BLaER1 treated with 17β-estradiol and CSF1 and Interleukin-3, amounts not matched to agents 10 nM and 100 nM (cell line): ENCODE data around the gene STX4.

ENCODE experiments used
- H3K27ac ChIP-seq, 11 experiments: shearing (Covaris generic); formaldehyde crosslinking; 2 replicates each; pipeline ENCODE4 v1.8.1; 2022
- H3K27me3 ChIP-seq, 11 experiments: shearing (Covaris generic); formaldehyde crosslinking; 2 replicates each; pipeline ENCODE4 v1.8.1; 2022
- H3K36me3 ChIP-seq, 11 experiments: shearing (Covaris generic); formaldehyde crosslinking; 2 replicates each; pipeline ENCODE4 v1.8.1; 2022
- H3K4me1 ChIP-seq, 10 experiments: shearing (Covaris generic); formaldehyde crosslinking; 2 replicates each; pipeline ENCODE4 v1.8.1; 2022
- H3K4me2 ChIP-seq, 11 experiments: shearing (Covaris generic); formaldehyde crosslinking; 2 replicates each; pipeline ENCODE4 v1.8.1; 2022
- H3K4me3 ChIP-seq, 10 experiments: shearing (Covaris generic); formaldehyde crosslinking; 2 replicates each; pipeline ENCODE4 v1.8.1; 2022
- H3K9ac ChIP-seq, 11 experiments: shearing (Covaris generic); formaldehyde crosslinking; 2 replicates each; pipeline ENCODE4 v1.8.1; 2022
- H3K9me3 ChIP-seq, 11 experiments: shearing (Covaris generic); formaldehyde crosslinking; replicated peaks in 1 of 11; 2 replicates each; pipeline ENCODE4 v1.8.1; 2022
- H4K20me1 ChIP-seq, 11 experiments: shearing (Covaris generic); formaldehyde crosslinking; 2 replicates each; pipeline ENCODE4 v1.8.1; 2022
- Cebpa-rat ChIP-seq, 11 experiments: shearing (Covaris generic); IDR thresholded peaks; 2 replicates each; pipeline ENCODE4 v1.8.1; 2022

The STX4 gene

GRCh38 chr16:30997725-30998711 is 35.3 kb upstream of the STX4 start:
- Histone ChIP-seq H3K4me2 (peak overlapping the region in 4 of 11 experiments; percentile 29 to 70 (median 45); a peak in 5 of 22 replicates), H3K9ac (no peak overlapping the region), H3K27ac (peak overlapping the region in 1 of 11 experiments; percentile 23; a peak in 1 of 22 replicates), H3K27me3 (no peaks in the 10 kb centered on the region), H3K4me3 (no peak overlapping the region), H3K9me3 (no peaks in the 10 kb centered on the region), H4K20me1 (no peaks in the 10 kb centered on the region), H3K36me3 (no peaks in the 10 kb centered on the region), H3K4me1 (peaks cover 0 to 30% (median 9%) of the 10 kb centered on the region in 10 experiments; a peak in 11 of 20 replicates)
- TF ChIP-seq Cebpa-rat (IDR thresholded peaks at IDR 0.05): no peak

- Histone ChIP-seq H3K9me3 (no peaks in the 10 kb centered on the region), H3K27ac (peak overlapping the region in 1 of 11 experiments; percentile 23; a peak in 1 of 22 replicates), H3K4me2 (no peak overlapping the region), H3K9ac (no peak overlapping the region), H3K36me3 (no peaks in the 10 kb centered on the region), H3K4me3 (no peak overlapping the region), H3K4me1 (peaks cover 0 to 19% (median 4%) of the 10 kb centered on the region in 10 experiments; a peak in 10 of 20 replicates), H3K27me3 (no peaks in the 10 kb centered on the region), H4K20me1 (0 out of 22 replicates have a peak, but pooled peaks cover 0 to 4% (median 0%) of the 10 kb centered on the region in 11 experiments)
- no peak for TF ChIP-seq Cebpa-rat (IDR thresholded peaks at IDR 0.05)
Measured at GRCh38 chr16:30998852-30999761, 34.3 kb upstream of the STX4 start.

- H3K9ac ChIP-seq: no peak overlapping the region
- no peak overlapping the region for H3K27ac ChIP-seq
- 0 out of 22 replicates have a peak, but pooled peaks cover 0 to 5% (median 0%) of the 10 kb centered on the region in 11 experiments for H4K20me1 ChIP-seq
- H3K36me3 ChIP-seq: no peaks in the 10 kb centered on the region
- TF ChIP-seq Cebpa-rat (IDR thresholded peaks at IDR 0.05): no peak
- H3K9me3 ChIP-seq: no peaks in the 10 kb centered on the region
- H3K4me3 ChIP-seq: no peak overlapping the region
- H3K4me2 ChIP-seq: no peak overlapping the region
- H3K4me1 ChIP-seq: peaks cover 0 to 13% (median 1%) of the 10 kb centered on the region in 10 experiments; a peak in 6 of 20 replicates
- H3K27me3 ChIP-seq: no peaks in the 10 kb centered on the region
Measured at GRCh38 chr16:31000671-31001382, 32.5 kb upstream of the STX4 start.

- Histone ChIP-seq H3K4me3 (no peak overlapping the region), H3K4me2 (no peak overlapping the region), H3K27ac (no peak overlapping the region), H3K9me3 (no peaks in the 10 kb centered on the region), H3K4me1 (peaks cover 0 to 10% (median 1%) of the 10 kb centered on the region in 10 experiments; a peak in 6 of 20 replicates), H4K20me1 (peaks cover 0 to 7% (median 0%) of the 10 kb centered on the region in 11 experiments; a peak in 2 of 22 replicates), H3K9ac (no peak overlapping the region), H3K27me3 (no peaks in the 10 kb centered on the region), H3K36me3 (no peaks in the 10 kb centered on the region)
- TF ChIP-seq Cebpa-rat (IDR thresholded peaks at IDR 0.05): no peak
Measured at GRCh38 chr16:31001507-31002249, 31.7 kb upstream of the STX4 start.

- peak overlapping the region in 1 of 11 experiments; percentile 9; a peak in 1 of 22 replicates for H3K9ac ChIP-seq
- no peak for TF ChIP-seq Cebpa-rat (IDR thresholded peaks at IDR 0.05)
- no peak overlapping the region for H3K27ac ChIP-seq
- no peaks in the 10 kb centered on the region for H3K36me3 ChIP-seq
- peaks cover 0 to 7% (median 4%) of the 10 kb centered on the region in 10 experiments; a peak in 12 of 20 replicates for H3K4me1 ChIP-seq
- no peaks in the 10 kb centered on the region for H3K27me3 ChIP-seq
- no peaks in the 10 kb centered on the region for H3K9me3 ChIP-seq
- no peak overlapping the region for H3K4me3 ChIP-seq
- no peak overlapping the region for H3K4me2 ChIP-seq
- H4K20me1 ChIP-seq: peaks cover 0 to 7% (median 0%) of the 10 kb centered on the region in 11 experiments; a peak in 2 of 22 replicates
Measured at GRCh38 chr16:31002250-31002700, 31.1 kb upstream of the STX4 start.

GRCh38 chr16:31002862-31003341 is 30.5 kb upstream of the STX4 start:
- Histone ChIP-seq H3K27me3 (no peaks in the 10 kb centered on the region), H3K27ac (no peak overlapping the region; a peak in 1 of 22 replicates), H3K9me3 (no peaks in the 10 kb centered on the region), H3K4me2 (no peak overlapping the region), H3K4me3 (no peak overlapping the region), H3K4me1 (peaks cover 0 to 12% (median 8%) of the 10 kb centered on the region in 10 experiments; a peak in 14 of 20 replicates), H4K20me1 (peaks cover 0 to 7% (median 0%) of the 10 kb centered on the region in 11 experiments; a peak in 2 of 22 replicates), H3K9ac (peak overlapping the region in 2 of 11 experiments; percentile 9 to 13; a peak in 2 of 22 replicates), H3K36me3 (no peaks in the 10 kb centered on the region)
- TF ChIP-seq Cebpa-rat (IDR thresholded peaks at IDR 0.05): no peak

- H3K9ac ChIP-seq: no peak overlapping the region
- no peak overlapping the region for H3K27ac ChIP-seq
- no peaks in the 10 kb centered on the region for H3K9me3 ChIP-seq
- H3K36me3 ChIP-seq: no peaks in the 10 kb centered on the region
- H3K4me1 ChIP-seq: peaks cover 0 to 17% (median 13%) of the 10 kb centered on the region in 10 experiments; a peak in 15 of 20 replicates
- H3K4me2 ChIP-seq: no peak overlapping the region
- H3K4me3 ChIP-seq: no peak overlapping the region
- H4K20me1 ChIP-seq: peaks cover 0 to 7% (median 0%) of the 10 kb centered on the region in 11 experiments; a peak in 2 of 22 replicates
- no peak for TF ChIP-seq Cebpa-rat (IDR thresholded peaks at IDR 0.05)
- no peaks in the 10 kb centered on the region for H3K27me3 ChIP-seq
Measured at GRCh38 chr16:31003744-31004143, 29.6 kb upstream of the STX4 start.
